Liver (tissue), 2 donors: ENCODE data around the gene FOXO3.

Source experiments
- TAF1 ChIP-seq: conservative IDR thresholded peaks from 2 replicates; pipeline ENCODE4 v1.6.1; 2016; ENCODE audit warnings: antibody characterized with exemption, mild to moderate bottlenecking
- TF ChIP-seq, protein P1 (sequence below): IDR thresholded peaks from 2 replicates; pipeline ENCODE4 v1.6.1; 2016; ENCODE audit warnings: antibody characterized with exemption
- TF ChIP-seq, protein P2 (sequence below): IDR thresholded peaks from 2 replicates; pipeline ENCODE4 v1.6.1; 2016; ENCODE audit warnings: antibody characterized with exemption
- donor health status: healthy.

DNA sequence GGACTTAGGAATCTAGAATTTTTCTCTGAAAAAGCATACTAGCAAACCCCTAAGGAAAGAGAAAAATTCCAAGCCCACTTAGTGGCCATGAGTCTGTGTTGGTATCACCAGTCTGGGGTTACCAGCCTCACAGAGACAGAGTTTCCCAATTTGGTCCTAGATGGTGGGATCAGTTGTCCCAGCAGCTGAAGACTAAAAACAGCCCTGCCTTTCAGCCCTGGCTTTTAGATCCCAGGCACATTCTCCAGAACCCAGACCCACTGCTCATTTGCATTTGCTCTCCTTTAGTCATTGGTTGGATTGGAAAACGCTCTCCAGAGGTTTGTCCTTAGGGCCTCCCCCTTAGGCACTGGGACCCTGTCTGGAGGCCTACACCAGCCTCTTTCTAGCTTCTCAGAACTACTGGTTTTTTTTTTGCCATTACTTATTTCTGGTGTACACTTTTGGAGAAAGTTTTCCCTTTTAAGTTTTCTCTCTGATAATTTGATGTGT lies 39.1 kb upstream of the FOXO3 start:
- TF ChIP-seq TAF1: no peak
- TF ChIP-seq, protein P1, sequence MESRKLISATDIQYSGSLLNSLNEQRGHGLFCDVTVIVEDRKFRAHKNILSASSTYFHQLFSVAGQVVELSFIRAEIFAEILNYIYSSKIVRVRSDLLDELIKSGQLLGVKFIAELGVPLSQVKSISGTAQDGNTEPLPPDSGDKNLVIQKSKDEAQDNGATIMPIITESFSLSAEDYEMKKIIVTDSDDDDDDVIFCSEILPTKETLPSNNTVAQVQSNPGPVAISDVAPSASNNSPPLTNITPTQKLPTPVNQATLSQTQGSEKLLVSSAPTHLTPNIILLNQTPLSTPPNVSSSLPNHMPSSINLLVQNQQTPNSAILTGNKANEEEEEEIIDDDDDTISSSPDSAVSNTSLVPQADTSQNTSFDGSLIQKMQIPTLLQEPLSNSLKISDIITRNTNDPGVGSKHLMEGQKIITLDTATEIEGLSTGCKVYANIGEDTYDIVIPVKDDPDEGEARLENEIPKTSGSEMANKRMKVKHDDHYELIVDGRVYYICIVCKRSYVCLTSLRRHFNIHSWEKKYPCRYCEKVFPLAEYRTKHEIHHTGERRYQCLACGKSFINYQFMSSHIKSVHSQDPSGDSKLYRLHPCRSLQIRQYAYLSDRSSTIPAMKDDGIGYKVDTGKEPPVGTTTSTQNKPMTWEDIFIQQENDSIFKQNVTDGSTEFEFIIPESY: no peak
- TF ChIP-seq, protein P2, sequence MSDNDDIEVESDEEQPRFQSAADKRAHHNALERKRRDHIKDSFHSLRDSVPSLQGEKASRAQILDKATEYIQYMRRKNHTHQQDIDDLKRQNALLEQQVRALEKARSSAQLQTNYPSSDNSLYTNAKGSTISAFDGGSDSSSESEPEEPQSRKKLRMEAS: no peak
